HEK293 (cell line): ENCODE measurements around the gene IL17D.

ENCODE experiments used
- CTCF ChIA-PET: fragments of 350-600 bp; formaldehyde crosslinking; extraction: SDS; loops from one replicate; lab custom pipeline; 2021; ENCODE audit warnings: antibody characterized with exemption; lab: Yijun Ruan, JAX
- POLR2A ChIA-PET: fragments of 300-600 bp; formaldehyde crosslinking; extraction: SDS; loops from one replicate; lab custom pipeline; 2020; ENCODE audit warnings: antibody characterized with exemption, inconsistent platforms; lab: Yijun Ruan, JAX
- H3K27ac ChIP-seq: fragments of 200-500 bp; sonication (Bioruptor generic); 2 replicates; pipeline ENCODE4 v1.5.1; 2014; ENCODE audit warnings: low read depth, low read length, control low read depth, inconsistent platforms; ENCODE audit errors: extremely low read depth
- H3K36me3 ChIP-seq, 2 experiments: fragments of 200-500 bp in 1 of 2; sonication (Bioruptor generic) in 1 of 2; 1 replicate in 1 of 2; 2 replicates in 1 of 2; pipeline ENCODE4 v1.5.1; 2014 to 2017; ENCODE audit warnings: inconsistent platforms in 2 of 2, low read length in 2 of 2; ENCODE audit not compliant: control insufficient read depth in 2 of 2, insufficient read depth in 1 of 2
- H3K4me1 ChIP-seq: fragments of 200-500 bp; sonication (Bioruptor generic); 2 replicates; pipeline ENCODE4 v1.5.1; 2014; ENCODE audit warnings: mild to moderate bottlenecking, low read length, inconsistent platforms; ENCODE audit not compliant: control insufficient read depth, insufficient read depth
- H3K4me3 ChIP-seq: 2 replicates; pipeline ENCODE4 v1.5.1; 2011; ENCODE audit warnings: low read depth, mild to moderate bottlenecking, control low read depth, low read length, moderate library complexity
- H3K9me3 ChIP-seq: fragments of 200-500 bp; sonication (Bioruptor generic); 2 replicates; pipeline ENCODE4 v1.5.1; 2014; ENCODE audit warnings: low read depth, low read length, inconsistent platforms; ENCODE audit not compliant: control insufficient read depth, insufficient read depth
- BCL11B ChIP-seq: fragments of 450-650 bp; formaldehyde crosslinking; IDR thresholded peaks from 2 replicates; pipeline ENCODE4 v1.5.1; 2016; ENCODE audit warnings: low read depth, missing biosample characterization, missing genetic modification characterization
- KLF10 ChIP-seq: fragments of 450-650 bp; IDR thresholded peaks from 2 replicates; pipeline ENCODE4 v1.5.1; 2018; ENCODE audit warnings: missing biosample characterization, mild to moderate bottlenecking, missing genetic modification characterization
- MZF1 ChIP-seq: fragments of 450-650 bp; formaldehyde crosslinking; IDR thresholded peaks from 2 replicates; pipeline ENCODE4 v1.5.1; 2017; ENCODE audit warnings: missing biosample characterization, missing genetic modification characterization, borderline replicate concordance
- SCRT1 ChIP-seq: fragments of 450-650 bp; formaldehyde crosslinking; IDR thresholded peaks from 2 replicates; pipeline ENCODE4 v1.5.1; 2016; ENCODE audit warnings: missing biosample characterization, missing genetic modification characterization, borderline replicate concordance
- WT1 ChIP-seq: fragments of 450-650 bp; formaldehyde crosslinking; IDR thresholded peaks from 2 replicates; pipeline ENCODE4 v1.5.1; 2016; ENCODE audit warnings: missing biosample characterization, missing genetic modification characterization
- ZBTB21 ChIP-seq: fragments of 450-650 bp; formaldehyde crosslinking; IDR thresholded peaks from 2 replicates; pipeline ENCODE4 v1.5.1; 2017; ENCODE audit warnings: missing biosample characterization, missing genetic modification characterization
- ZBTB7A ChIP-seq: fragments of 450-650 bp; formaldehyde crosslinking; IDR thresholded peaks from 2 replicates; pipeline ENCODE4 v1.5.1; 2016; ENCODE audit warnings: low read depth, missing biosample characterization, missing genetic modification characterization
- ZNF114 ChIP-seq: fragments of 450-650 bp; formaldehyde crosslinking; IDR thresholded peaks from 2 replicates; pipeline ENCODE4 v1.5.0; 2017; ENCODE audit warnings: missing biosample characterization, missing genetic modification characterization
- ZNF473 ChIP-seq: fragments of 450-650 bp; formaldehyde crosslinking; IDR thresholded peaks from 2 replicates; pipeline ENCODE4 v1.5.1; 2017; ENCODE audit warnings: missing biosample characterization, missing genetic modification characterization
- ZNF501 ChIP-seq: fragments of 450-650 bp; formaldehyde crosslinking; IDR thresholded peaks from 2 replicates; pipeline ENCODE4 v1.5.1; 2016; ENCODE audit warnings: missing biosample characterization, missing genetic modification characterization
- ZNF561 ChIP-seq: fragments of 450-650 bp; IDR thresholded peaks from 2 replicates; pipeline ENCODE4 v1.5.1; 2018; ENCODE audit warnings: missing biosample characterization, missing genetic modification characterization, borderline replicate concordance
- ZNF629 ChIP-seq: fragments of 450-650 bp; formaldehyde crosslinking; IDR thresholded peaks from 2 replicates; pipeline ENCODE4 v1.5.1; 2017; ENCODE audit warnings: missing biosample characterization, missing genetic modification characterization
- ZNF791 ChIP-seq: fragments of 450-650 bp; formaldehyde crosslinking; IDR thresholded peaks from 2 replicates; pipeline ENCODE4 v1.5.1; 2016; ENCODE audit warnings: missing biosample characterization, missing genetic modification characterization
- TF ChIP-seq, protein P1 (sequence below): fragments of 450-650 bp; formaldehyde crosslinking; IDR thresholded peaks from 2 replicates; pipeline ENCODE4 v1.5.1; 2016; ENCODE audit warnings: missing biosample characterization, missing genetic modification characterization, low read depth
- TF ChIP-seq, protein P2 (sequence below): fragments of 450-650 bp; formaldehyde crosslinking; IDR thresholded peaks from 2 replicates; pipeline ENCODE4 v1.5.1; 2016; ENCODE audit warnings: missing biosample characterization, missing genetic modification characterization
- TF ChIP-seq, protein P3 (sequence below): fragments of 450-650 bp; formaldehyde crosslinking; IDR thresholded peaks from 2 replicates; pipeline ENCODE4 v1.5.1; 2016; ENCODE audit warnings: missing biosample characterization, missing genetic modification characterization
- TF ChIP-seq, protein P4 (sequence below): fragments of 450-650 bp; formaldehyde crosslinking; IDR thresholded peaks from 2 replicates; pipeline ENCODE4 v1.5.1; 2016; ENCODE audit warnings: missing biosample characterization, missing genetic modification characterization
- TF ChIP-seq, protein P5 (sequence below): fragments of 450-650 bp; formaldehyde crosslinking; IDR thresholded peaks from 2 replicates; pipeline ENCODE4 v1.5.1; 2016; ENCODE audit warnings: missing biosample characterization, missing genetic modification characterization
- TF ChIP-seq, protein P6 (sequence below): fragments of 450-650 bp; formaldehyde crosslinking; IDR thresholded peaks from 2 replicates; pipeline ENCODE4 v1.5.1; 2016; ENCODE audit warnings: missing biosample characterization, missing genetic modification characterization, borderline replicate concordance
- TF ChIP-seq, protein P7 (sequence below): fragments of 450-650 bp; formaldehyde crosslinking; IDR thresholded peaks from 2 replicates; pipeline ENCODE4 v1.5.1; 2017; ENCODE audit warnings: missing biosample characterization, missing genetic modification characterization

IL17D gene

DNA sequence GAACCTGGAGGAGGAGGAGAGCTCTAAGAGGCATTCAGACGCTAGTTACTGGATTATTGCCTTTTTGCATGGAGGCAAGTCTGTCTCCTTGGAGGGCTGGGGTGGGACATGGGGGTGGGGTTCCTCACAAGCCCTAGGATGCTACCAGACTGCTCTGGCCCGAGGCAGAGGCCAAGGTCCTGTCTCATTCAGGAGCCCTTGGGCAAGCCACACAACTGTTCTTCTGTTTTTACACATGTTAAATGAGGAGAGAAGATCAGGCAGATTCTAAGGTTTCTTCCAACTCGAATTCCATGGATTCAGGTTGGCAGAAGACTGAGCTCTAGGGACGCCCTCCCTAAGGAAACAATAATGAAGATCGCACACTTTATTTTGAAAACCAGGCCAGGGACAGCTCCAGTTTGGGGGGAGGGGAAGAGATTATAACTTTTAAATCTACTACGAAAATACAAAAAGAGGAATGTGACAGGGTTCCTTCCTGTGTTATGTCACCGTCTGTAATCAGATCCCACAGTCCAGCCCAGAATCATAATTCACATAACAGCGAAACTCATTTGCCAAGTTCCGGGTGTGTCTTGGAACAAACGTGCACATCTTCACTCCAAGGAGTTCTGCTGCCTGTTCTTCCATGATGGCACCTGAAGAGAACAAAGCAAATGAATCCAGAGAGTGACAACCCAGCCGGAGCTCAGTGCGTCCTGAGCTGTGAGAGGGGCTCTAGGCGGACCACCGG, 25.2 kb downstream of the IL17D start:
- Histone ChIP-seq H3K27ac (no peak overlapping the region), H3K9me3 (no peaks in the 10 kb centered on the region), H3K36me3 (no peaks in the 10 kb centered on the region), H3K4me3 (no peak overlapping the region), H3K4me1 (no peaks in the 10 kb centered on the region)
- CTCF ChIA-PET, result interaction anchor here (0.9 kb wide), 1 partner anchor 37 kb away, joined by 3 read pairs; no protein-coding TSS in a partner anchor
- POLR2A ChIA-PET, result no interaction called here
- TF ChIP-seq BCL11B (tag by site-specific recombination), result no peak
- TF ChIP-seq ZNF629 (tag by site-specific recombination), result no peak
- TF ChIP-seq ZNF501 (tag by site-specific recombination), result no peak
- TF ChIP-seq WT1 (tag by site-specific recombination), result no peak
- TF ChIP-seq ZNF561 (tag by site-specific recombination), result no peak
- TF ChIP-seq SCRT1 (tag by site-specific recombination), result no peak
- TF ChIP-seq, protein P1, sequence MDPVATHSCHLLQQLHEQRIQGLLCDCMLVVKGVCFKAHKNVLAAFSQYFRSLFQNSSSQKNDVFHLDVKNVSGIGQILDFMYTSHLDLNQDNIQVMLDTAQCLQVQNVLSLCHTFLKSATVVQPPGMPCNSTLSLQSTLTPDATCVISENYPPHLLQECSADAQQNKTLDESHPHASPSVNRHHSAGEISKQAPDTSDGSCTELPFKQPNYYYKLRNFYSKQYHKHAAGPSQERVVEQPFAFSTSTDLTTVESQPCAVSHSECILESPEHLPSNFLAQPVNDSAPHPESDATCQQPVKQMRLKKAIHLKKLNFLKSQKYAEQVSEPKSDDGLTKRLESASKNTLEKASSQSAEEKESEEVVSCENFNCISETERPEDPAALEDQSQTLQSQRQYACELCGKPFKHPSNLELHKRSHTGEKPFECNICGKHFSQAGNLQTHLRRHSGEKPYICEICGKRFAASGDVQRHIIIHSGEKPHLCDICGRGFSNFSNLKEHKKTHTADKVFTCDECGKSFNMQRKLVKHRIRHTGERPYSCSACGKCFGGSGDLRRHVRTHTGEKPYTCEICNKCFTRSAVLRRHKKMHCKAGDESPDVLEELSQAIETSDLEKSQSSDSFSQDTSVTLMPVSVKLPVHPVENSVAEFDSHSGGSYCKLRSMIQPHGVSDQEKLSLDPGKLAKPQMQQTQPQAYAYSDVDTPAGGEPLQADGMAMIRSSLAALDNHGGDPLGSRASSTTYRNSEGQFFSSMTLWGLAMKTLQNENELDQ, result no peak
- no peak for TF ChIP-seq MZF1 (tag by site-specific recombination)
- TF ChIP-seq, protein P2, sequence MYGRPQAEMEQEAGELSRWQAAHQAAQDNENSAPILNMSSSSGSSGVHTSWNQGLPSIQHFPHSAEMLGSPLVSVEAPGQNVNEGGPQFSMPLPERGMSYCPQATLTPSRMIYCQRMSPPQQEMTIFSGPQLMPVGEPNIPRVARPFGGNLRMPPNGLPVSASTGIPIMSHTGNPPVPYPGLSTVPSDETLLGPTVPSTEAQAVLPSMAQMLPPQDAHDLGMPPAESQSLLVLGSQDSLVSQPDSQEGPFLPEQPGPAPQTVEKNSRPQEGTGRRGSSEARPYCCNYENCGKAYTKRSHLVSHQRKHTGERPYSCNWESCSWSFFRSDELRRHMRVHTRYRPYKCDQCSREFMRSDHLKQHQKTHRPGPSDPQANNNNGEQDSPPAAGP (tag by site-specific recombination), result no peak
- TF ChIP-seq, protein P3, sequence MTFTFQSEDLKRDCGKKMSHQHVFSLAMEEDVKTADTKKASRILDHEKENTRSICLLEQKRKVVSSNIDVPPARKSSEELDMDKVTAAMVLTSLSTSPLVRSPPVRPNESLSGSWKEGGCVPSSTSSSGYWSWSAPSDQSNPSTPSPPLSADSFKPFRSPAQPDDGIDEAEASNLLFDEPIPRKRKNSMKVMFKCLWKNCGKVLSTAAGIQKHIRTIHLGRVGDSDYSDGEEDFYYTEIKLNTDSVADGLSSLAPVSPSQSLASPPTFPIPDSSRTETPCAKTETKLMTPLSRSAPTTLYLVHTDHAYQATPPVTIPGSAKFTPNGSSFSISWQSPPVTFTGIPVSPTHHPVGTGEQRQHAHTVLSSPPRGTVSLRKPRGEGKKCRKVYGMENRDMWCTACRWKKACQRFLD (tag by site-specific recombination), result no peak
- TF ChIP-seq KLF10 (tag by site-specific recombination), result no peak
- TF ChIP-seq ZNF473 (tag by site-specific recombination), result no peak
- TF ChIP-seq, protein P4, sequence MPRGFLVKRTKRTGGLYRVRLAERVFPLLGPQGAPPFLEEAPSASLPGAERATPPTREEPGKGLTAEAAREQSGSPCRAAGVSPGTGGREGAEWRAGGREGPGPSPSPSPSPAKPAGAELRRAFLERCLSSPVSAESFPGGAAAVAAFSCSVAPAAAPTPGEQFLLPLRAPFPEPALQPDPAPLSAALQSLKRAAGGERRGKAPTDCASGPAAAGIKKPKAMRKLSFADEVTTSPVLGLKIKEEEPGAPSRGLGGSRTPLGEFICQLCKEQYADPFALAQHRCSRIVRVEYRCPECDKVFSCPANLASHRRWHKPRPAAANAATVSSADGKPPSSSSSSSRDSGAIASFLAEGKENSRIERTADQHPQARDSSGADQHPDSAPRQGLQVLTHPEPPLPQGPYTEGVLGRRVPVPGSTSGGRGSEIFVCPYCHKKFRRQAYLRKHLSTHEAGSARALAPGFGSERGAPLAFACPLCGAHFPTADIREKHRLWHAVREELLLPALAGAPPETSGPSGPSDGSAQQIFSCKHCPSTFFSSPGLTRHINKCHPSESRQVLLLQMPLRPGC (tag by site-specific recombination), result no peak
- no peak for TF ChIP-seq ZNF114
- no peak for TF ChIP-seq ZBTB21 (tag by site-specific recombination)
- TF ChIP-seq, protein P5, sequence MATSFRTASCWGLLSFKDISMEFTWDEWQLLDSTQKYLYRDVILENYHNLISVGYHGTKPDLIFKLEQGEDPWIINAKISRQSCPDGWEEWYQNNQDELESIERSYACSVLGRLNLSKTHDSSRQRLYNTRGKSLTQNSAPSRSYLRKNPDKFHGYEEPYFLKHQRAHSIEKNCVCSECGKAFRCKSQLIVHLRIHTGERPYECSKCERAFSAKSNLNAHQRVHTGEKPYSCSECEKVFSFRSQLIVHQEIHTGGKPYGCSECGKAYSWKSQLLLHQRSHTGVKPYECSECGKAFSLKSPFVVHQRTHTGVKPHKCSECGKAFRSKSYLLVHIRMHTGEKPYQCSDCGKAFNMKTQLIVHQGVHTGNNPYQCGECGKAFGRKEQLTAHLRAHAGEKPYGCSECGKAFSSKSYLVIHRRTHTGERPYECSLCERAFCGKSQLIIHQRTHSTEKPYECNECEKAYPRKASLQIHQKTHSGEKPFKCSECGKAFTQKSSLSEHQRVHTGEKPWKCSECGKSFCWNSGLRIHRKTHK (tag by site-specific recombination), result no peak
- TF ChIP-seq ZNF791, result no peak
- TF ChIP-seq ZBTB7A (tag by site-specific recombination), result no peak
- TF ChIP-seq, protein P6, sequence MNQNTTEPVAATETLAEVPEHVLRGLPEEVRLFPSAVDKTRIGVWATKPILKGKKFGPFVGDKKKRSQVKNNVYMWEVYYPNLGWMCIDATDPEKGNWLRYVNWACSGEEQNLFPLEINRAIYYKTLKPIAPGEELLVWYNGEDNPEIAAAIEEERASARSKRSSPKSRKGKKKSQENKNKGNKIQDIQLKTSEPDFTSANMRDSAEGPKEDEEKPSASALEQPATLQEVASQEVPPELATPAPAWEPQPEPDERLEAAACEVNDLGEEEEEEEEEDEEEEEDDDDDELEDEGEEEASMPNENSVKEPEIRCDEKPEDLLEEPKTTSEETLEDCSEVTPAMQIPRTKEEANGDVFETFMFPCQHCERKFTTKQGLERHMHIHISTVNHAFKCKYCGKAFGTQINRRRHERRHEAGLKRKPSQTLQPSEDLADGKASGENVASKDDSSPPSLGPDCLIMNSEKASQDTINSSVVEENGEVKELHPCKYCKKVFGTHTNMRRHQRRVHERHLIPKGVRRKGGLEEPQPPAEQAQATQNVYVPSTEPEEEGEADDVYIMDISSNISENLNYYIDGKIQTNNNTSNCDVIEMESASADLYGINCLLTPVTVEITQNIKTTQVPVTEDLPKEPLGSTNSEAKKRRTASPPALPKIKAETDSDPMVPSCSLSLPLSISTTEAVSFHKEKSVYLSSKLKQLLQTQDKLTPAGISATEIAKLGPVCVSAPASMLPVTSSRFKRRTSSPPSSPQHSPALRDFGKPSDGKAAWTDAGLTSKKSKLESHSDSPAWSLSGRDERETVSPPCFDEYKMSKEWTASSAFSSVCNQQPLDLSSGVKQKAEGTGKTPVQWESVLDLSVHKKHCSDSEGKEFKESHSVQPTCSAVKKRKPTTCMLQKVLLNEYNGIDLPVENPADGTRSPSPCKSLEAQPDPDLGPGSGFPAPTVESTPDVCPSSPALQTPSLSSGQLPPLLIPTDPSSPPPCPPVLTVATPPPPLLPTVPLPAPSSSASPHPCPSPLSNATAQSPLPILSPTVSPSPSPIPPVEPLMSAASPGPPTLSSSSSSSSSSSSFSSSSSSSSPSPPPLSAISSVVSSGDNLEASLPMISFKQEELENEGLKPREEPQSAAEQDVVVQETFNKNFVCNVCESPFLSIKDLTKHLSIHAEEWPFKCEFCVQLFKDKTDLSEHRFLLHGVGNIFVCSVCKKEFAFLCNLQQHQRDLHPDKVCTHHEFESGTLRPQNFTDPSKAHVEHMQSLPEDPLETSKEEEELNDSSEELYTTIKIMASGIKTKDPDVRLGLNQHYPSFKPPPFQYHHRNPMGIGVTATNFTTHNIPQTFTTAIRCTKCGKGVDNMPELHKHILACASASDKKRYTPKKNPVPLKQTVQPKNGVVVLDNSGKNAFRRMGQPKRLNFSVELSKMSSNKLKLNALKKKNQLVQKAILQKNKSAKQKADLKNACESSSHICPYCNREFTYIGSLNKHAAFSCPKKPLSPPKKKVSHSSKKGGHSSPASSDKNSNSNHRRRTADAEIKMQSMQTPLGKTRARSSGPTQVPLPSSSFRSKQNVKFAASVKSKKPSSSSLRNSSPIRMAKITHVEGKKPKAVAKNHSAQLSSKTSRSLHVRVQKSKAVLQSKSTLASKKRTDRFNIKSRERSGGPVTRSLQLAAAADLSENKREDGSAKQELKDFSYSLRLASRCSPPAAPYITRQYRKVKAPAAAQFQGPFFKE, result no peak
- TF ChIP-seq, protein P7, sequence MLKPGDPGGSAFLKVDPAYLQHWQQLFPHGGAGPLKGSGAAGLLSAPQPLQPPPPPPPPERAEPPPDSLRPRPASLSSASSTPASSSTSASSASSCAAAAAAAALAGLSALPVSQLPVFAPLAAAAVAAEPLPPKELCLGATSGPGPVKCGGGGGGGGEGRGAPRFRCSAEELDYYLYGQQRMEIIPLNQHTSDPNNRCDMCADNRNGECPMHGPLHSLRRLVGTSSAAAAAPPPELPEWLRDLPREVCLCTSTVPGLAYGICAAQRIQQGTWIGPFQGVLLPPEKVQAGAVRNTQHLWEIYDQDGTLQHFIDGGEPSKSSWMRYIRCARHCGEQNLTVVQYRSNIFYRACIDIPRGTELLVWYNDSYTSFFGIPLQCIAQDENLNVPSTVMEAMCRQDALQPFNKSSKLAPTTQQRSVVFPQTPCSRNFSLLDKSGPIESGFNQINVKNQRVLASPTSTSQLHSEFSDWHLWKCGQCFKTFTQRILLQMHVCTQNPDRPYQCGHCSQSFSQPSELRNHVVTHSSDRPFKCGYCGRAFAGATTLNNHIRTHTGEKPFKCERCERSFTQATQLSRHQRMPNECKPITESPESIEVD (tag by site-specific recombination), result no peak
